HG03354 (cell line): ENCODE results near the gene TRIM69.
A peak's percentile ranks its signal among the peaks of the same experiment; 100 is the strongest.
"Not testable (repeated sequence)": the region's sequence is repeated elsewhere in the genome, so short reads cannot be mapped to it uniquely, and the experiment has no call there.

ENCODE experiments used
- ATAC-seq: cut with Tn5 transposase; IDR thresholded peaks from one replicate; pipeline ENCODE4 v1.9.1; 2021; ENCODE audit warnings: mild to moderate bottlenecking; ENCODE audit not compliant: unreplicated experiment, poor library complexity, severe bottlenecking

Gene TRIM69

GRCh38 chr15:44715142-44715796, 21.1 kb upstream of the TRIM69 start:
- ATAC-seq = no peak

GRCh38 chr15:44715797-44716334, 20.5 kb upstream of the TRIM69 start:
- ATAC-seq = no peak

- ATAC-seq = no peak
Measured at GRCh38 chr15:44716983-44717602, 19.2 kb upstream of the TRIM69 start.

DNA sequence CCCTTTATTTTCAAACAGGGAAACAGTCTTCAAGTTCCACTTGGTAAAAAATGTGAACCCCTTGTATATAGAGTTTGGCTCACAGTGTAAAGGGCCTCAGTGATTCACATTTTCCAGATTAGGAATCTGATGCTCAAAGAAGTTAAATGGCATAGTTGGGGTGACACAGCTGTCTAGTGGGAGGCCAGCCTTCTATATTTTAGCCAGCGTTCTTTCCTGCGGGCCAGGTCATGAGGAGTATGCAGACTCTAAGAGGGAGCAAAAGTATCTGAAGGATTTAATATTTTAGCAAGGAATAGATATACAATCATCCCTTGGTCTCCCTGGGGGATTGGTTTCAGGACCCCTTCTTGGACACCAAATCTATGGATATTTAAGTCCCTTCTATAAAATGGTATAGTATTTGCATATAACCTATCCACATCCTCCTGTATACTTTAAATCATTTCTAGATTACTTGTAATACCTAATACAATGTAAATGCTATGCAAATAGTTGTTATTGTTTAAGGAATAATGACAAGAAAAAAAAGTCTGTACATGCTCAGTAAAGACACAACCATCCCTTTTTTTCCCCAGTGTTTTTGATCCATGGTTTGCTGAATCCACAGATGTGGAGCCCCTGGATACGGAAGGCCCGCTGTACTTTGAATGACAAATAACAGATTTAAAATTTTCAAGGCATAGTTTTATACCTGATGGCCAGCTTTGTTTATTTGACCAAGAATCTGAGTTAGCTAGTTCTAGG, 18.0 kb upstream of the TRIM69 start:
- ATAC-seq = no peak

GRCh38 chr15:44718927-44719292, 17.4 kb upstream of the TRIM69 start:
- no peak for ATAC-seq

DNA sequence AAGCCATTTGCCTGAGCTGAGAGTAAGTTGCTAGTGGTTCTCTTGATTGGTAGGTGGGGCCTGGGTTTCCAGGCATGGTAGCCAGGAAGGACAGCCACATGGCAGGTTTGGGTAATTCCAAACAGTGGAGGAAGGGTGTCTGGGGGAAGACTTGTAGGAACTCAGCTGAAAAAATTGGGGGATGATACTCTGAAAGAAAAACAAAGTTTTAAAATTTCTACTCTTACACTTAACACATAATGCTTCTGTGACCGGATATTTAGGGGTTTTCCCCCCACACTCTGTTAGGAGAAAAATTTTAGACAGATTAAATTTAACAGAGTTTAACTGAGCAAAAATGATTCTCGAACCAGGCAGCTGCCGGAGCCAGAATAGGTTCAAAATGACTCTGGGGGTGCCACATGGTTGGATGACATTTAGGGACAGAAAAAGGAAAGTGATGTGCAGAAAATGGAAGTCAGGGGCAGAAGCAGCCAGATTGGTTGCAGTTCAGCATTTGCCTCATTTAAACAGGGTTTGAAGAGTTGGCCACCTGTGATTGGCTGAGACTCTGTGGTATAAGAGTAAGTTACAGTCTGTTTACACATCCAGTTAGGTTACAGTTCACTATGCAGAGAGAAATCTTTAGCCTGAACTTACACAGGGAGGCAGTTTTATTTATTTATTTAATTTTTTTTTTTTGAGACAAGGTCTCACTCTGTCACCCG, 16.9 kb upstream of the TRIM69 start:
- peak; percentile 57 for ATAC-seq

GRCh38 chr15:44720000-44720435, 16.3 kb upstream of the TRIM69 start:
- not testable (repeated sequence) for ATAC-seq

DNA sequence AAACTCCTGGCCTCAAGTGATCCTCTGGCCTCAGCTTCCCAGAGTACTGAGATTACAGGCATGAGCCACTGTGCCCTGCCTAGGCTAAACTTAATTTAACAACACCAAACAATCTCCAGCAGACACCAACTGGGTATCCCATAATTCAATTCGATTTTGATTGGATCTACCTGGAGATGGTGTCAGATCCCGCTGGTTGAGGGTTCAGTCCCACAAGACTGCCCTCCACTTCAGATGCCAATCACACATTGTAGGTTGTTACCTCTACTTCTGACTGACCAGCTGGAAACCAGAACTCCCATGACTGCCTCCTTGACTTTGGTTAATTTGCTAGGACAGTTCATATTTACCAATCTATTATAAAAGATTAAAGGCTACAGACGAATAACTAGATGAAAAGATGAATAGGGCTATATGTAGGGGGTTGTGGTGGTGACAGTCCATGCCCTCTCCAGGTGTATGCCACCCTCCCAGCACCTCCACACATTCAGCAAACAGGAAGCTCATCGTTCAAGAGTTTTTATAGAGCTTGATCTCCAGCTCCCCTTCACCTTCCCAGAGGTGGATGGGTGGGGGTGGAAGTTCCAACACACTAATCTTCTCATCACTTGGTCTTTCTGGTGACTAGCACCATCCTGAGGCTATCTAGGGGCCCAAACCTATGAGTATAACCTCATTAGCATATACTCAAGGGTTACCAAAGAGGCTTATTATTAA, 15.7 kb upstream of the TRIM69 start:
- no peak for ATAC-seq

DNA sequence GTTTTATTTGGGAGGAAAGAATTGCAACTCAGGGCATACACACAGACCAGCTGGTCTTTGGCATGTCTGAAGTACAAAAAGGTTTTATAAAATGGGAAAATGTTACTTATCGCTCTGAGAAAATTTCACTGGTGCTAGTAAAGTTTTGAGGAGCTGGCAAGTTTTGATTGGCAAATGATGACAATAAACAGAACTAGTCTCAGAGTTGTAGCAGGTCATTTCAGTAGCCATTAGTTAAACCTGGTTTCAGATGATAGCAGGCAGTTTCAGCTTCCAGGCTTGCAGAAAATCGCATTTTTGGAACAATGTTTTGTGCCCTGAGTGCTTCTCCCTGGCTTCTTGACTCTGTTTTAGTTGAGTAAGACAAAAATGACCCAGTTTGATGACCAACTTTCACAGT, 14.3 kb upstream of the TRIM69 start:
- no peak for ATAC-seq

GRCh38 chr15:44726136-44726535, 10.2 kb upstream of the TRIM69 start:
- no peak for ATAC-seq

DNA sequence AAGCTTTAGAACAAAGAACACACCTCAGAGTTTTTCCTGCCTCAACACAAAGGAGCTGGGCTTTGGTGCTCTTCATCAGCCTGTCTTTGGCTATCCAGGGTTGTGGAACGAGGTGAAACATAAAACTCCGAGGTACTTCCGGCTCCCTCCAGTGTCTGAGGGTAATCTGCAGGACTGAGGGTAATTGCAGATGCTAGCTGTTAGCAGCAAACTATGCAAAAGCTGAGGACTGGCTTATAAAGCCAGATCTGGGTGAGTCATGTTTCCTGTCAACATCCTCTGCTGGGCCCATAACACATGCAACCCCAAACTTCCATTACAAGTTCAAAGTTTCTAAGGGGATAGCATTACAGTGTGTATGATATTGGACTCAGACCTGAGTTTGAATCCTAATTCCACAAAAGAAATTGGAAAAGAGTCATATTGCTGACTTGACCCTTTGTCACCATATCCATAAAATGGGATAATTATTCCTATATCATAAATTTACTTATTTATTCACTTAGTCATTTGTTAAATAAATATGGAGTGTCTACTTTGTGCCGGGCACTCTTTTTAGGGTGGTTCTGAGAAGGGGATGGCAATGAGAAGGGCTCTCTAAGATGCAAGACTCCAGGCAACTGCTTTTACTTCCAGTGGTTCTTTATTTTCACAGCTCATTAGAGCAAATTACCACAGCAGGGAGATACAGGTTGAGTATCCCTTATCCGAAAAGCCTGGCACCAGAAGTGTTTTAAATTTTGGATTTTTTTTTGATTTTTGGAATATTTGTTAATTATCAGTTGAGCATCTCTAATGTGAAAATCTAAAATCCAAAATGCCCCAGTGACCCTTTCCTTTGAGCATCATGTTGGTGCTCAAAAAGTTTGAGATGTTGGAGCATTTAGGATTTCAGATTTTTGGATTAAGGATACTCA, 9.5 kb upstream of the TRIM69 start:
- ATAC-seq = peak; percentile 49

GRCh38 chr15:44727485-44728231, 8.7 kb upstream of the TRIM69 start:
- ATAC-seq = no peak

DNA sequence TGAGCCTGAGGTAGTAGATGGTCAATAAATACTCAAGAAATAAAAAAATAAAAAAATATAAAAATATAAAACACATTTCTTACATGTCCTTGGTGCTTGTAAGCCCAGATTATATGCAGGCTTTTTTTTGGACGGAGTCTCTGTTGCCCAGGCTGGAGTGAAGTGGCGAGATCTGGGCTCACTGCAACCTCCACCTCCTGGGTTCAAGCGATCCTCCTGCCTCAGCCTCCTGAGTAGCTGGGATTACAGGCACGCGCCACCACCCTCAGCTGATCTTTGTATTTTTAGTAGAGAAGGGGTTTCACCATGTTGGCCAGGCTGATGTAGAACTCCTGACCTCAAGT, 8.1 kb upstream of the TRIM69 start:
- not testable (repeated sequence) for ATAC-seq

DNA sequence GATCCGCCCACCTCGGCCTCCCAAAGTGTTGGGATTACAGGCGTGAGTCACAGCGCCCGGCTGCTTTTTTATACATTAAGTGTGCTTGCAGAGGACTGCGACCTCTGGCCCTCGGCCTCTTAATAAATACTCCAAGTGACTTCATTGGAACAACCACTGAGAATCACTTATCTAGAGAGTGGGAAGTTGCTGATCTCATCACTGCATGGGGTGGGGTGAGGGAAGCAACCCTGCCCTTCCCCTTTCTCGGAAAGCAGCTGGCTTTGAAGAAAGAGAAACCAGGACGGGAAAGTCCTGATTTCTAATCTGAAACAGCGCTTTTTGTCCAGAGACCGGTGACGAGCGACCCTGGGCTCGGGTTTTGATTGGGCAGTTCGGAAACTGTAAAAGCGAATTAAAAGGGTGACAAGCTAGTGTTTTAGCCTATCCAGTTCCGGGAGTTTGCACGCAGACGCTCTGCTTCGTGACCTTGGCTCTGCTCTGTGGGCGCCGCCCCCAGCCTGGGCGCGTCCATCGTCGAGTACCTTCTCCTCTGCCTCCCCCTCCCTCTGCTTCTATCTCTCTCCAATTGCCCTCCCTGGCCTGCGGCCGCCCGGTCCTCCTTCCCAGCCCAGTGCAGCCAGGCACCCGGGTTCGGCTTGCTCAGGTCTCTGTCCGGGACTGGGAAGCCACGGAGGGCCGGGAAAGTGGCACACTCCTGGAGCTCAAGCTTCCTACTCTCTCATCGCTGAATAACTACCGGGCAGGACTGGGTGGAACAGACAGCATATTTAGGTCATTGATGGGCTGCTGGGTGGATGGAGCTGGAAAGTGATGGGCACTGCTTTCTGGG, 7.5 kb upstream of the TRIM69 start:
- peak; percentile 73 for ATAC-seq

- peak; percentile 2 for ATAC-seq
Measured at GRCh38 chr15:44729408-44730127, 6.8 kb upstream of the TRIM69 start.

GRCh38 chr15:44734839-44735481, 1.4 kb upstream of the TRIM69 start:
- ATAC-seq = no peak
